Endometrial microvascular endothelial cells (primary cell): Measurements from ENCODE around the gene UGDH. TPM values are rescaled to one million over a fixed set of nuclear protein-coding genes. Genes with fewer than 3 reads are reported as not detected.
"Not testable (repeated sequence)": the region's sequence is repeated elsewhere in the genome, so short reads cannot be mapped to it uniquely, and the experiment has no call there.

Experiments
- in situ Hi-C: cut with HindIII; loops from 2 replicates; pipeline ENCODE4 v1.10.0; 2017; ENCODE audit warnings: low sequenced_read_pairs, low pct_unique_long_range_greater_than_20kb; ENCODE audit errors: inconsistent ontology term
- total RNA-seq: library from RNA; depleted of rRNA; stranded (reverse); fragments of >200 nt; gene quantifications from one replicate; pipeline ENCODE4 v1.2.3, GENCODE V29; 2015; ENCODE audit errors: inconsistent ontology term

The UGDH gene
- total RNA-seq = 56.5 TPM

GRCh38 chr4:39527296-39528060, at the start of gene UGDH:
UGDH (minus strand) TSS chr4:39527439; CDS start chr4:39521512, 5,927 bp downstream.
- in situ Hi-C loops = no loop called here

GRCh38 chr4:39574946-39575345, 47.7 kb upstream of the UGDH start:
- in situ Hi-C loops = no loop called here

GRCh38 chr4:39571504-39571903, 44.3 kb upstream of the UGDH start:
- in situ Hi-C loops = no loop called here

GRCh38 chr4:39571054-39571453, 43.8 kb upstream of the UGDH start:
- in situ Hi-C loops = no loop called here

GRCh38 chr4:39569209-39569608, 42.0 kb upstream of the UGDH start:
- in situ Hi-C loops = no loop called here

GRCh38 chr4:39568805-39569204, 41.6 kb upstream of the UGDH start:
- in situ Hi-C loops = no loop called here

- in situ Hi-C loops = no loop called here
Measured at GRCh38 chr4:39565878-39566600, 38.8 kb upstream of the UGDH start.

- in situ Hi-C loops = no loop called here
Measured at GRCh38 chr4:39563346-39563847, 36.2 kb upstream of the UGDH start.

- in situ Hi-C loops = no loop called here
Measured at GRCh38 chr4:39562792-39563191, 35.6 kb upstream of the UGDH start.

GRCh38 chr4:39559626-39560025, 32.4 kb upstream of the UGDH start:
- in situ Hi-C loops = no loop called here

- in situ Hi-C loops = no loop called here
Measured at GRCh38 chr4:39555472-39555871, 28.2 kb upstream of the UGDH start.

GRCh38 chr4:39548425-39549067, 21.3 kb upstream of the UGDH start:
- in situ Hi-C loops = no loop called here

- in situ Hi-C loops = no loop called here
Measured at GRCh38 chr4:39544580-39545315, 17.5 kb upstream of the UGDH start.

- in situ Hi-C loops = not testable (repeated sequence)
Measured at GRCh38 chr4:39544080-39544479, 16.8 kb upstream of the UGDH start.

GRCh38 chr4:39543034-39543433, 15.8 kb upstream of the UGDH start:
- in situ Hi-C loops = no loop called here

GRCh38 chr4:39542611-39543012, 15.4 kb upstream of the UGDH start:
- in situ Hi-C loops = no loop called here

GRCh38 chr4:39541987-39542610, 14.9 kb upstream of the UGDH start:
- in situ Hi-C loops = no loop called here

- in situ Hi-C loops = no loop called here
Measured at GRCh38 chr4:39539089-39539611, 11.9 kb upstream of the UGDH start.
